Measurements from ENCODE around the gene SIVA1. TPM values are rescaled to one million over a fixed set of nuclear protein-coding genes. Genes with fewer than 3 reads are reported as not detected.

SIVA1 gene
- total and polyA plus RNA-seq, 2 donors (not counting 1 experiment from before 2014, with no cell fraction given): 50.7 to 123 TPM

Other genes starting within 250 kb of the SIVA1 start
- not detected in 2 replicates for gene C14orf180, start 173.4 kb upstream of the SIVA1 start, total RNA-seq
- gene C14orf180, start 173.4 kb upstream of the SIVA1 start, polyA plus RNA-seq: not detected in 2 replicates
- not detected in 2 replicates for gene TMEM179, start 148.4 kb upstream of the SIVA1 start, total RNA-seq
- not detected in 2 replicates for gene TMEM179, start 148.4 kb upstream of the SIVA1 start, polyA plus RNA-seq
- gene INF2, start 63.5 kb upstream of the SIVA1 start, total RNA-seq: 90.2 and 94.2 TPM in 2 replicates
- 45.4 and 100 TPM in 2 replicates for gene INF2, start 63.5 kb upstream of the SIVA1 start, polyA plus RNA-seq
- 1.00 and 1.7 TPM in 2 replicates for gene ADSS1, start 28.9 kb upstream of the SIVA1 start, total RNA-seq
- 0.33 and 0.37 TPM in 2 replicates for gene ADSS1, start 28.9 kb upstream of the SIVA1 start, polyA plus RNA-seq
- gene AKT1, start 42.6 kb downstream of the SIVA1 start, total RNA-seq: 71.1 and 85.4 TPM in 2 replicates
- 90.1 and 109 TPM in 2 replicates for gene AKT1, start 42.6 kb downstream of the SIVA1 start, polyA plus RNA-seq
- gene ZBTB42, start 48.0 kb downstream of the SIVA1 start, total RNA-seq: 7.2 and 8.3 TPM in 2 replicates
- 1.2 and 1.6 TPM in 2 replicates for gene ZBTB42, start 48.0 kb downstream of the SIVA1 start, polyA plus RNA-seq
- 0.56 and 0.59 TPM in 2 replicates for gene CEP170B, start 112.1 kb downstream of the SIVA1 start, total RNA-seq
- 0.16 and 0.37 TPM in 2 replicates for gene CEP170B, start 112.1 kb downstream of the SIVA1 start, polyA plus RNA-seq
- gene PLD4, start 171.7 kb downstream of the SIVA1 start, total RNA-seq: 49.9 and 51.0 TPM in 2 replicates
- 79.7 and 91.2 TPM in 2 replicates for gene PLD4, start 171.7 kb downstream of the SIVA1 start, polyA plus RNA-seq
- not detected in 2 replicates for gene AHNAK2, start 225.2 kb downstream of the SIVA1 start, total RNA-seq
- gene AHNAK2, start 225.2 kb downstream of the SIVA1 start, polyA plus RNA-seq: not detected in 2 replicates
- 5.3 and 5.5 TPM in 2 replicates for gene CLBA1, start 232.6 kb downstream of the SIVA1 start, total RNA-seq
- gene CLBA1, start 232.6 kb downstream of the SIVA1 start, polyA plus RNA-seq: 0.63 and 1.3 TPM in 2 replicates